GM21529 (cell line): ENCODE results near the gene AMBP.

ENCODE experiments used
- ATAC-seq: cut with Tn5 transposase; IDR thresholded peaks from one replicate; pipeline ENCODE4 v1.9.1; 2021; ENCODE audit not compliant: unreplicated experiment

The AMBP gene

DNA sequence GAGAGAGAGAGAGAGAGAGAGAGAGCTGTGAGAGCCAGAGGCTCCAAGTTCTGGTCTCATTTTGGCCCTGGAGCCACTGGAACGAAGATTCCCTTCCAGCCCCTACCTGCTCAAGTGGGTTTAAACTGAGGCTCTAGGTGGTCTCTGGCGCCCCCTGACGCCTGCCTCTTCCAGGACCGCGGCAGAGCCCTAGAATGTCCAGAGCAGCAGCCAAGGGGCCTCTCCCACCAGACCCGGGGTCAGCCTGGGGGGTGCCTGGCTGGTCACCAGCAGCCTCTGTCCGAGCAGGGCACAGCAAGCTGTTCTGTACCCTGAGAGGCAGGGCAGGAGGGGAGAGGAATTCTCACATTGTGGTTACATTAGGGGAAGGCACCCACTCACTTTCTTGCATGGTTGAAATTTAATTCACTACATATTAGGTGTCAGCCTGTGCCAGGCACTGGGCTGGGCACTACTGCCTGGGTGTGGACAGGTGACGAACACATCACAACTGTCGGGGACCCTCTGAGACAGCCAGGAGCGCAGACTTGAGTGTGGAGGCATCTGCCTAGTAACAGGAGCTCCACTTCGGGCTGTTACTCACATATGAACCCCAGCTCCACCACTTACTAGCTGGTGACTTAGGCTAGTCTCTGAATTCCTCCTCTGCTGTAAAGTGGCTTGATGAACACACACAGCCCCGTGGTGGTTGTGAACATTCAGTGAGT, 44.5 kb downstream of the AMBP start:
- no peak for ATAC-seq

DNA sequence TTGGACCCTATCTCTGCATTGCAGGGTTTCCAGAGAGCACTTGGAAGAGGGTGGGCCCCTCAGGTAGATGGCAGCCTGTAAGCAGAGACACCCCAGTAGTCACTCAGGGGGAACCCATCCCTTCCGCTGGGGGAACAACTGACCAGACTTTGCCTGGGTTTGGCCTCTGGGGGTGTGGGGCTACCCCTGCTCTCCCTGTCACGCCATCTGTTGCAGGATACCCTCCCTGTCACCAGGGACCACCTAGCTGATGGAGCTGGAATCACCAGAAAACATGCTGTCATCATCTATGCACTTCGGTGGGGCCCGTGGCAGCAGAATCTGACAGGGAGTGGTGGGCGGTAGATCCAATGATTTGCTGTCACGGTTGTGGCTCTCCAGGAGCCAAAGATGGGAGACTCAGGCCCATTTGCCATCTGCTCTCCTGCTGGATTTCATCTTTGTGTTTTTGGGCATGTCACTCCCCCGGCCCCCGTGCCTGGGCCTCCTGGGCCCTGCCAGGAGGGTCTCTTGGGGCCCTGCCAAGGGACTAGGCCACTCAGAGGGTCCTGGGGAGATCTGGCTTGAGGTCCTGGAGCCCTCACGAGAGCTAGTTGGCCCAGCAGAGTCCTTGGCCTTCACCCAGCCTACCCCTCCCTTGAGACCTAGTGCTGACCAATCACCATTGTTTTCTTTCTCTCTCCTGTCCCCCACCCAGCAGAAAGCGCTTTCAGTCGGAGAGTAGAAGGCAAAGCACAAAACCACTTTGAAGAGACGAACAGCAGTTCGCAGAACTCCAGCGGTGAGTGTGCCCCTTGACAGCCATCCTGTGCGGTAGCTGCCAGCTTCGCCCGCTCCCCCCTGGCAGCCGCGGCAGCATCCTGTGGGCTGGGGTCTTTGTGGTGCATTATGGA, 45.9 kb downstream of the AMBP start:
- no peak for ATAC-seq

DNA sequence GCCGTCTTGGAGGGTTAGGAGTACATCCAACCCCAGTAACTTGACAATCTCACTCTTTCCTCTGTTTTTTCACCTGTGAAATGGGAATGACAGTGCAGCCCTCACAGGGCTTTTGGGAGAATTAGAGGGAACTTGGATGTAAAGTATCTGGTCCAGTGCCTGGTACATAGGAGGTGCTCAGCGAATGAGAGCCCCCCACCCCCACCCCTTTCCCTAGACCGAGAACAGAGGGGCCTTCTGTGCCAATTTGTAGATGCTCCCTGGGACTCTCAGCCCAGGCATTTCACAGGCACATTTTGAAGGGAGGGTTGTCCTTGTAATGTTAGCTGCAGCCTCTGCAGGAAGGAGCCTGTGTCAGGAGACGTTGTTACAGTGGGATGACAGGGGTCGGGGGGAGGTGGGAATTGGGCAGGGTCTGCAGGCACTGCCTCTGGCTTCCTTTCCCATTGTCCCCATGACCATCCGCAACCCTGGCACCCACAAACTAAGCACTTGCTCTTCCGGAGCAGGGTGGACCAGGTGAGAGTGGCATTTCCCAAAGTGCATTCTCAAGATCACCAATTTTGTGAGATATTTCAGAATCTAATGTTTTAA, 47.0 kb downstream of the AMBP start:
- no peak for ATAC-seq

DNA sequence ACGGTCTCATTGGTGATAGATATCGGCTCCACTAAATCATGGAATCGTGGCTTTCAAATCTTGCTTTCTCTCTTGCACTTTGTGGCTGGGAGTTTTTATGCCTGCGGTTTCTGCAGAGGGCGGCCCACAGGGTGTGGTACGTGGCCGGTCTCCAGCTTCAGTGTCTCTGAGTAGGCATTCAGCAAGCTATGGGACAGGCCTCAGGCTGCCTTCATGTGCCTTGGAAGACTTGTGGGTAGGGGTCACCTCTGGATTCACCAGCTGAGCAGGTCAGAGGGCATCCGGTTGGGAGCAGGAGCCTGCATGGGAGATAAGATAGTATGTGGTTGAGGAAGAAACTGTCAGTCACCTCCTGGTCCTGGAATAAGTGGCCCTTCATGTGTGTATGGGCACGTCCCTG, 47.7 kb downstream of the AMBP start:
- no peak for ATAC-seq

DNA sequence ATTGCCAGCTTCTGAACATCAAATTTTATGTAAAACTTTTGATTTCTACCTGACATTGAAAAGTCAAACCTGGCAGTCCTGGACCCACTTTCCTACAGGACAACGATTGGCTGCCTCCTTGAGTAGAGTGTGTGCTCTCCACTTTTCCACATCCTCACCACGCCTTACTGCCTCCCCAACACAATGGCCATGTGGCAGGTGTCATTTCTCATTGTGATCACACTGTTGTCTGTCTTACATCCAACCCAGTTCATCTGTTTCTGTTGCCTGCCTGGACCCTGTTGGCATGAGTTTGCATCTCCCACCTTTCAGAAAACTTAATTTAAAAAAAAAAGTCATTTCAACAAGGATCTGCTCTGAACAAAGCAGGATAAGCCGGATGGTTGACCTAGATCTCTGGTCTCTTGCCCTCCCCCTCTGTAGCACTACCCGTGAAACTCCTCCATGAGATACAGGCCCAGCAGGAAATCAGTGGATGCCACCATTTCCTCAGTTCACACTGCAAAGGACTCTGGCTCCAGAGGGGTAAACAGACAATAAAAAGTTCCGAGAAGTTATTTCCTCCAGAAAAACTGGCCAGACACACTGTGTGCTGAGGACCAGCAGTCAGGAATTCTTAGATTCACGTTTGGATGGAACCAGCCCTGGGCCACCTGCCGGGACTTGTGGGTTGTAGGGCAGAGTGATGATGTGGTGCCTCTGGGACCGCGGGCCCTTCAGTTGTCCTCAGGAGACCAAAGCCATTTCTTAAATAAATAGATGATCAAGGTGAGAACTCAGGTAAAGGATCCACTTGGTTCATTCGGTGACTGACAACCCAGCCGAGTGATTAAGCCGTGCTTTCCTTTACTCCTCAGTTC, 48.6 kb downstream of the AMBP start:
- no peak for ATAC-seq

DNA sequence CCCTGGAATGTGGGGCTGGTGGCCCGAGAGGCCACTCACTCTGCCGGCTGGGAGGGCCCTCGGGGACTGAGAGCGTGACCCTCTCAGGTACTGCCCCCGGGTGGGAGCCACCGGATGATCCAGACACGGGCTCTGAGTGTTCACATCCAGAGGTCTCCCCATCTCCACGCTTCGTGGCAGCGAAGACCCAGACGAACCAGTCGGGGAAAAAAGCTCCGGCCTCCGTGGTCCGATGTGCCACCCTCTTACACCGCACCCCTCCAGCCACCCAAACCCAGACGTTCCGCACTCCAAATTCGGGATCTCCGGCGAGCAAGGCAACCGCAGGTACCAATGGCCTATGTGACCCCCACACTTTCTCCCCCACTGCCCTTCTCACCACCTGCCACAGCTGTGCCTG, 49.5 kb downstream of the AMBP start:
- no peak for ATAC-seq

DNA sequence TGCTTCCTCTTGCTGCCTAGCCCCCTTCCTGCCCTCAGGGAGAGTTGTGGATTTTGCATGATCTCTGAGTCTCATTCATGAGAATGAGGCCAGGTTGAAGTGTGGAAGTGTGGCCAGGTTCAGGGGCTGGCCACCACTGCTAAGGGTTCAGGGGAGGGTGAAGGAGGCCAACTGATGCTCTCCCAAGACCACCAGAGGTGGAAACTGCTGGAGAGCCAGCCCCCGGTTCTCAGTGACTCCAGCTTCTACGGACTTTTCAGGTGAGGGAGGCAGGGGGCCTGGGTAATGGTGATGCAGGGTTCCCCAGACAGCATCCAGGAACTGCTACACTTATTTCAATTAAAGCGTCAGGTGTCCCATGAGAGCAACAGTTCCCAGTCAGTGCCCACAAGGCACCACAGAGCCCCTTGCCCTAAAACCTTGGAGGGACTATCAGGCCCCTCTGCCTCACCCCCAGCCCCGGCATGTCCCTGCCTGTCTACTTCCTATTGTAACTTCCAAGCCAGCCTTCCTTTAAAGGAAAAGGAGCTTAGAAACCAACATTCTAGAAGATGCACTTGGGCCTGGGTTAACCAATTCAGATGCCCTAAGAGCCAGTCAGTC, 50.1 kb downstream of the AMBP start:
- ATAC-seq, result no peak

DNA sequence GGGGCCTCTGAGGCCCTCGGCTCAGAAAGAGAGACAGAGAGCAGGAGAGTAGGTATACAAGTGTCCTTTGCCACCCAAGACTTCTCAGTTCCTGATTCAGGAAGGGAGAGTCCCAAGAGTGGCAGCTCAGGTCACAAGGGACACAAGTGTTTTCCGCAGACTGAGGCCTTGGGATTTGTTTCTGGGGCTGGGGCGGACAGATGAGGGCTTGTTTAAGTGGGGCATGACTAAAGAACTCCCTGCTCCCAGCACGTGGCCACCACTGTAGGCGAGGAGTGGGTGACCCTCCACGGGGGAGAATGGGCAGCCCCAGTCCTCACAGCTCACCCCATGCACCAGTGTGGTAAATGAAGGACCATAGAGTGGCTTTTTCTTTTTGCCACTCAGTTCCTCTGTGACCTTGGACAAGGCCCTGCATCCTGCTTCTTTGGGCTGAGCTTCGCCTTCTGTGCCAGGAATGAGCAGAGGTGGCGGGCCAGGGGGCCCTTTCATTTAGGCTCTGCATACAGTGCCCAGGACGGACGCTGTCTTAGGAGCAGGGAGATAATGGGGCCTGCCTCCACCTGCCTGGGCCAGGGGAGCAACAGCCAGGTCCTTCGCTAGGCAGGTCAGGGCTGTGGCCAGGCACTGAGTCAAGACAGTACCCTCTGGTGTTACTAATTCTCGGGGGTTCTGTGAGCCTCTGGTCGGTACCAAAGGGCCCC, 50.8 kb downstream of the AMBP start:
- no peak for ATAC-seq

DNA sequence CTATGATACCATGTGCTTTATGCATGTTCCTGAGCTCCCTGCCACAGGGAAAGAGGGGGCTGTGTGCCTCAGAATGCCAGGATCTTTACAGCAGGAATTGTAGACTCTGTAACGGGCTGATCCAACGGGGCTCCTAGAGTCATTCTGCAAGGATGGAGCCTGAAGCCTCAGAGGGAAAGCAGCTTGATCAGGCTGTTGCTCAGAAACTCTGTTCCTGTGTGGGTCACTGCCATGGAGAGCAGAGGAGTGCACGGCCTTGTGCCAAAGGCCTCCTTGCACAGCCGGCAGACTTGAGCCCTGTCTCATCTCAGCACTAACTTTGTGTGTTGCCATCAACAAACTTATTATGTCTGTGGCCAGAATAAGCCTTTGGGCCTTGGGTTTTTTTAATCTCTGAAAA, 51.8 kb downstream of the AMBP start:
- no peak for ATAC-seq

DNA sequence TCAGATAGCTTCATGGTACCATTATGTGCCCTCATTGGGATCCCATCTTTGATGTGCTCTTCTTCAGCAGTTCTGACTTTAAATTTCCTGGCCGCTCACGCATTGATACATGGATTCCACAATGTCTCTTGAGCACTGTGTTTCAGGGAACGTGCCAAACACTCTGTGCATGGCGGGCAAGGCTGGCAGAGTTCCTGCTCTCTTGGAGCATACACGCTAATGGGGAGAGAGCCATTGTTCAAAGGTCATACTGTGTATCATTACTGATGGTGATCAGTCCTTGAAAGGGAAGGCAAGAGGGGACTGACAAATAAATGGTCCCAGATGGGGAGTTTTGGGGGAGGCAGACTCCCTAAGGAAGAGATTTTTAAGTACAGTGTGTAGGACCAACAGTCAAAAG, 52.3 kb downstream of the AMBP start:
- ATAC-seq, result no peak

DNA sequence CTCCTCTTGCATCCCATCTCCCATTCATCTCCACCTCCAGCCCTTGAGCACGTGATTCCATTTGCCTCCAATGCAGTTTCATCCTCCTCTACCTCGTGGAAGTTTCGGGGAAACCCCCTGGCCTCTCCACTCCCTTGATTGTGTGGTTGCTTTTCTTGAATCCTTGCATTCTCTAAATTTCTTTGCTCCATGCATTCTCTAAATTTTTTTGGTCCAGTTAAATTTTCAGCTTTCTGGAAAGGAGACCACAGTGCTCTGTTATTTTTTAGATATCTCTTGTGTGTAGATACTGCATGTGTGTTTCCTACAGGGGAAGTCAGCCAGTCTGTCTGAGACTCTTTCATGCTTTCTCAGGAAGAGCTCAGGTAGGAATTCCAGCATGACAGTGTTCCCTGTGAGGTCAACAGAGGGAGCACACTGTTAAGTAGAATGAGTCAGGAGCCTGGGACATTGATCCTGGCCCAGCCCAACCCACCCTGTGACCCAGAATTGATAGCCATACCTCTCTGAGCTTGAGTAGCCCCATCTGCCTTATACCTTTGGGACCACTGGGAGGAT, 52.8 kb downstream of the AMBP start:
- no peak for ATAC-seq

DNA sequence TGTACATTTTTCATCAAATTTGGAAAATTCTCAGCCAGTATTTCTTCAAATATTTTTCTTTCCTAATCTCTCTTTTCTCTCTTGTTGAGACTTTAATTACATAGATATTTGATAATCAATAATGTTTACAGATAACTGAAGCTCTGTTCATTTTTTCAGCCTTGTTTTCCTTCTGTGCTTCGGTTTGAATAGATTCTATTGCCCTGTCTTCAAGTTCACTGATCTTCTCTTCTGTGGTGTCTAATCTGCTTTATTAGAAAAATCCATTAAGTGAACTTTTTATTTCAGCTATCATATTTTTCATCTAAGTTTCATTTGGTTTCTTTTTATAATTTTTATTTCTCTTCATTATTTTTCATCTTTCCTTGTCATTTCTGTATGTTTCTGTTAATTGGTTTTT, 54.1 kb downstream of the AMBP start:
- no peak for ATAC-seq

DNA sequence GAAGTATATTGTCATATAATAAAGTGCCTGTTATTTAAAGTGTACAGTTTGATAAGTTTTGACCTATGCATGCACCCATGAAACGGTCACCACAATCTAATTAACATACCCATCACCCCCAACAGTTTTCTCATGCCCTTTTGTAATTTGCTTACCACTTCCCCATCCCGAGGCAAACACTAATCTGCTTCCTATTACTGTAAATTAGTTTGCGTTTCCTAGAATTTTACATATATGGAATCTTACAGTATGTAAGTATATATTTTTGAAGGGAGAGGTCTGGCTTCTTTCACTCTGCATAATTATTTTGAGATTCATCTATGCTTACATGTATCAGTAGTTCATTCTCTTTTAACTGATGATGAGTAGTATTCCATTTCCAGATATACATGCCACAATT, 56.5 kb downstream of the AMBP start:
- ATAC-seq, result no peak

DNA sequence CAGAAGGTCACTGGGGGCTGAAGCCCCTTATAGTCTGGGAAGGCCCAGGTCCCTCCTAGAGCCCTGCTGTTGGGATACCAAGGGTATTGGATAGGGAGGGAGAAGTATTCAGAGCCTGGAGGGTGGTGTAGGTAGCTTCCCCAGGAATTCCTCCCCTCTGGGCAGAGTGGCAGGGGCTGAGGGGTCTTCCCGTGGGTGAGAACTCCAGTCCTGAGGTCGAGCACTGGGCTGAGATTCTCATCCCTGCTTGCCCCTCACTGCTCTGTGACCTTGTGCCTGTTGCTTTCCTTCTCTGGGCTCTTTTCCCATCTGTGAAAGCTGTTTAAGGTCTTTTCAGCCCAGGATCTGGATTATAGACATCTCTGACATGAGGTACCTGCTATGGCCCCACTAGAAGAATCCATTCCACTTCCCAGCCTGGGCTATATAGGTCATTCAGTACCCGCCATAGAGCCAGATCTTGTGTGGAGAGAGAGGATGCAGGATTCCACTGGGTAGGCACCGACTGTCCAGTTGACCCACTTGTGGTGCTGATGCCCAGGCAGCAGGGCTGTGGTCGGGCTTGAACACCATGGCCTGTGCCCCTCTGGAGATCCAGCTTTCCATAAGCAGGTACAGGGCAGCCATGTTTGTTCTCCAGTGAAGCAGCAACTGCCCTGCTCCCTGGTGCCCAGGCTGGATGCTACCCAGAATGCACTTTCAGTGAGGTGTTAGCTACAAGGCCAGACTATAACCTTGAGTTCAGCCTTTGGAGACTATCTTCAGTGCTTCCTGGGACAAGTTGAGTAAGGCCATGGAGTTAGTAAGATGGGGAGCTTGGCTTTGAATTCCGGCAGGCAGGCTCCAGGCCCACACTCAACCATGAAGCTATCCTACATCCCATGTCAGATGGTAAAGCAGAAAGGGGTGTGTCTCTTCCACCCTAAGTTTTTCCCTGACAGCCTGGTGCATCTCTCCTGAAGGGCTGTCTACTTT, 60.1 kb downstream of the AMBP start:
- ATAC-seq, result no peak

DNA sequence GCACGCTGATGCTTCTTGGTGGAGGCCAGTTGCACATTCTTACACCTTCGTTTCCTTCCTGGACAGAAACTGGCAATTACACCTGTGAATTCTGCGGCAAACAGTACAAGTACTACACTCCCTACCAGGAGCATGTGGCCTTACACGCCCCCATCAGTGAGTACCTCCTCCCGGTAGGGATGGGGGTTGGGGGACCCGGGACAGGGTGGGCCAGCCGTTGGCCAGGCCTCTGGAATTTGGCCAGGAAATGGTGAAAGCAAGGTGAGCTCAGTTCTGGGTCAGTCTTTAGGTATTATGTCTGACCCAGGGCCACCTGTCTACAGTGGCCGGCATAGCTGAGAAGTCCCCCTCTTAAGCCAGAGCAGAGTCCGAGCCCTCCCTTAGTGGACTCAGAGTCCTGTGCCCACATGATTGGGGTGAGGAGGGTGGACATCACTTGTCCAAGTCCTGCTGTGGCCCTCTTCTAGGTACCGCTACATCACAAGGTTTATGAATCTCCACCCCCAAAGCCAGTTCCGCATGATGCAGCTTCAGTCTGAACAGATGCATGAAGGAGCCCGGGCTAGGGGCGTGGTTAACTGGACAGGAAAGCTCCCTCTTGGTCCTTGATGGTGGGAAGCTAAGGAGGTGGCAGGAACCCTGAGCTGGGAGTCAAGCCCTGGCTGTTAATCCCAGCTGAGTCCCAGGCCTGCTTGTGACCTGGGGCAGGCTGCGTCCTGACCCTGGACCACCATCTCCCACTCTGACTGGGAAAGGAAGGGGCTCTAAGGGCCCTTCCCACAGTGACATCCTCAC, 61.3 kb downstream of the AMBP start:
- no peak for ATAC-seq

DNA sequence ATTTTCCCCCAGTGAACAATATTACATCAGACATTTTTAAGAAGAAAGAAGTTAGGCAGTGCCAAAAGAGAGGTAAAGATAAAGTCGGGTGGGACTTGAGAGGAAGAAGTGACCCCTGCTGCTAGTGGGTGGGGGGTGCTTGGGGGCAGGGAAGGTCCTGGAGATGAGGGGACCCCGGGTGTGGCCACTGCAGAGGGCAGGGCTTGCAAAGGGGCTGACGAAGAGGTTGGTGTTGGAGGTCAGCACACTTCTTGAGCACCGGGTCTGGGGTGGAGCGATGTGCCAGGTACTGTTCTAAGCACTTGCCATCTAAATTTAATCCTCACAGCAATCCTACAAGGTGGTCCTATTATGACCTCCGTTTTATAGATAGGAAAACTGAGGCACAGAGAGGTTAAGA, 62.0 kb downstream of the AMBP start:
- no peak for ATAC-seq

DNA sequence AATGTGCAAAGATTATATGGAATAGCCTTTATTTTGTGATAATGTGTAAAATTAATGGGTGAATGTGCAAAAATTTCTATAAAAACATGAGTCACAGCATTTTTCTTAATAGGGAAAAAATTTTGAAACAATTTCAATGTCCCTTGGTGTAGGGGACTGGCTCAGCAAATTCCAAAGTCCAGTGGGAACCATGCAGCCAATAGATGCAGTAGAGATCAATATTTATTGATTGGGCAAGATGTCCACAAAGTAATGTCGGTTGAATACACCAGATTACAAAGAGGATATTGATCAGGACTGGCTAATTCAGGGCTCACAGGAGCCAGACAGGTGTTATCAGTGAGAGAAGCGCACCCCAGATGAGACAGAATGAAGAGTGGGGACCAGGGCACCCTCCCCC, 62.5 kb downstream of the AMBP start:
- no peak for ATAC-seq

DNA sequence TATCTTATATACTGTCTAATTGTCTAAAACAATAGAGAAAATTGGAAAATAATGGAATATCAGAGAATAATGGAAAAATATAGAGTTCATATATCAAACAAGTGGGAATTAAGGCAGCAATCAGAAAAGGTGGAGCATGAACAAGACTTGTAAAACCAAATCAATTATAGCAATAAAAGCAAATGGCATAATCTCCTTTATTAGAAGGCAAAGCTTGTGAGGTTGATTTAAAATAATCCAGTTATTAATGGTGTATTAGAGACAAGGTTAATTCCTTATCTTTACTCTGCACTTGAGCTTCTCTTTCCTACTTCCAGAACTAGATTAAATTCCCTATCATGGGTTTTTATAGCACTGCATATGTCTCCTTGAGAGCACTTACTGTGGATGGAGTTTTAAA, 64.1 kb downstream of the AMBP start:
- ATAC-seq, result no peak
